OCI-LY1 (cell line): ENCODE data around the gene DDX31.

ENCODE experiments used
- H2AFZ ChIP-seq: fragments of 200-600 bp; sonication (generic), shearing (Covaris generic); 2 replicates; pipeline ENCODE4 v1.6.0; 2014; ENCODE audit warnings: antibody characterized with exemption, mild to moderate bottlenecking, low read length
- H3F3A ChIP-seq: fragments of 200-600 bp; sonication (generic), shearing (Covaris generic); 2 replicates; pipeline ENCODE4 v1.6.0; 2014; ENCODE audit warnings: mild to moderate bottlenecking, antibody characterized with exemption, low read length, moderate library complexity; ENCODE audit not compliant: insufficient read depth
- H3K27ac ChIP-seq: fragments of 200-600 bp; sonication (generic); 2 replicates; pipeline ENCODE4 v1.5.1; 2014; ENCODE audit warnings: low read length, mixed run types, mild to moderate bottlenecking, low read depth; ENCODE audit not compliant: poor library complexity, severe bottlenecking
- H3K27me3 ChIP-seq: fragments of 200-600 bp; sonication (generic); 2 replicates; pipeline ENCODE4 v1.6.0; 2014; ENCODE audit warnings: antibody characterized with exemption, mild to moderate bottlenecking, low read length, moderate library complexity; ENCODE audit not compliant: insufficient read depth
- H3K36me3 ChIP-seq: fragments of 200-600 bp; sonication (generic); 2 replicates; pipeline ENCODE4 v1.6.1; 2014; ENCODE audit warnings: mild to moderate bottlenecking, antibody characterized with exemption, low read length, moderate library complexity, mixed read lengths; ENCODE audit not compliant: insufficient read depth
- H3K4me1 ChIP-seq: fragments of 200-600 bp; sonication (generic); 2 replicates; pipeline ENCODE4 v1.5.1; 2014; ENCODE audit warnings: mild to moderate bottlenecking, low read length, moderate library complexity; ENCODE audit not compliant: insufficient read depth, severe bottlenecking
- H3K4me2 ChIP-seq: fragments of 200-600 bp; sonication (generic), shearing (Covaris generic); 2 replicates; pipeline ENCODE4 v1.6.1; 2014; ENCODE audit warnings: low read length
- H3K4me3 ChIP-seq: fragments of 200-600 bp; sonication (generic); 2 replicates; pipeline ENCODE4 v1.5.1; 2014; ENCODE audit warnings: low read length, low read depth, mild to moderate bottlenecking, mixed read lengths; ENCODE audit not compliant: poor library complexity, severe bottlenecking
- H3K79me2 ChIP-seq: fragments of 200-600 bp; shearing (Covaris generic); 2 replicates; pipeline ENCODE4 v1.6.1; 2016; ENCODE audit warnings: mixed run types, low read length, mixed read lengths; ENCODE audit not compliant: insufficient read depth
- H3K9ac ChIP-seq: fragments of 200-600 bp; sonication (generic), shearing (Covaris generic); 2 replicates; pipeline ENCODE4 v1.6.1; 2014; ENCODE audit warnings: mild to moderate bottlenecking, low read length, mixed read lengths
- H3K9me2 ChIP-seq: fragments of 200-600 bp; sonication (generic), shearing (Covaris generic); 2 replicates; pipeline ENCODE4 v1.6.1; 2014; ENCODE audit warnings: low read depth, mild to moderate bottlenecking, low read length, mixed read lengths
- H3K9me3 ChIP-seq: fragments of 200-600 bp; shearing (Covaris generic); 2 replicates; pipeline ENCODE4 v1.6.1; 2014; ENCODE audit warnings: low read length, mixed read lengths
- H4K20me1 ChIP-seq: fragments of 200-600 bp; sonication (generic), shearing (Covaris generic); 2 replicates; pipeline ENCODE4 v1.6.0; 2016; ENCODE audit warnings: mild to moderate bottlenecking, low read length; ENCODE audit not compliant: insufficient read depth
- EZH2 ChIP-seq: fragments of 200-600 bp; sonication (generic), shearing (Covaris generic); IDR thresholded peaks from 2 replicates; pipeline ENCODE4 v1.8.0; 2017; ENCODE audit warnings: borderline replicate concordance, mixed run types, mild to moderate bottlenecking, antibody characterized with exemption, low read length, moderate library complexity, mixed read lengths
- TF ChIP-seq, protein P1 (sequence below): fragments of 200-600 bp; sonication (generic), shearing (Covaris generic); IDR thresholded peaks from 2 replicates; pipeline ENCODE4 v1.5.1; 2017; ENCODE audit warnings: mild to moderate bottlenecking, antibody characterized with exemption, low read length, moderate library complexity, mixed read lengths

Gene DDX31

GRCh38 chr9:132597073-132597775 lies 72.6 kb downstream of the DDX31 start:
- no peaks in the 10 kb centered on the region for H4K20me1 ChIP-seq
- no peaks in the 10 kb centered on the region for H3K9me3 ChIP-seq
- peaks cover 58% of the 10 kb centered on the region for H3K36me3 ChIP-seq
- no peaks in the 10 kb centered on the region for H3K79me2 ChIP-seq
- no peak overlapping the region for H3K9ac ChIP-seq
- H3K27ac ChIP-seq: no peak overlapping the region
- no peaks in the 10 kb centered on the region for H3K27me3 ChIP-seq
- no peak for TF ChIP-seq EZH2
- TF ChIP-seq, protein P1, sequence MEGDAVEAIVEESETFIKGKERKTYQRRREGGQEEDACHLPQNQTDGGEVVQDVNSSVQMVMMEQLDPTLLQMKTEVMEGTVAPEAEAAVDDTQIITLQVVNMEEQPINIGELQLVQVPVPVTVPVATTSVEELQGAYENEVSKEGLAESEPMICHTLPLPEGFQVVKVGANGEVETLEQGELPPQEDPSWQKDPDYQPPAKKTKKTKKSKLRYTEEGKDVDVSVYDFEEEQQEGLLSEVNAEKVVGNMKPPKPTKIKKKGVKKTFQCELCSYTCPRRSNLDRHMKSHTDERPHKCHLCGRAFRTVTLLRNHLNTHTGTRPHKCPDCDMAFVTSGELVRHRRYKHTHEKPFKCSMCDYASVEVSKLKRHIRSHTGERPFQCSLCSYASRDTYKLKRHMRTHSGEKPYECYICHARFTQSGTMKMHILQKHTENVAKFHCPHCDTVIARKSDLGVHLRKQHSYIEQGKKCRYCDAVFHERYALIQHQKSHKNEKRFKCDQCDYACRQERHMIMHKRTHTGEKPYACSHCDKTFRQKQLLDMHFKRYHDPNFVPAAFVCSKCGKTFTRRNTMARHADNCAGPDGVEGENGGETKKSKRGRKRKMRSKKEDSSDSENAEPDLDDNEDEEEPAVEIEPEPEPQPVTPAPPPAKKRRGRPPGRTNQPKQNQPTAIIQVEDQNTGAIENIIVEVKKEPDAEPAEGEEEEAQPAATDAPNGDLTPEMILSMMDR: no peak
- H2AFZ ChIP-seq: no peak overlapping the region
- no peak overlapping the region for H3K4me2 ChIP-seq
- H3K4me3 ChIP-seq: no peak overlapping the region
- H3K9me2 ChIP-seq: no peaks in the 10 kb centered on the region
- no peaks in the 10 kb centered on the region for H3K4me1 ChIP-seq
- H3F3A ChIP-seq: no peaks in the 10 kb centered on the region

DNA sequence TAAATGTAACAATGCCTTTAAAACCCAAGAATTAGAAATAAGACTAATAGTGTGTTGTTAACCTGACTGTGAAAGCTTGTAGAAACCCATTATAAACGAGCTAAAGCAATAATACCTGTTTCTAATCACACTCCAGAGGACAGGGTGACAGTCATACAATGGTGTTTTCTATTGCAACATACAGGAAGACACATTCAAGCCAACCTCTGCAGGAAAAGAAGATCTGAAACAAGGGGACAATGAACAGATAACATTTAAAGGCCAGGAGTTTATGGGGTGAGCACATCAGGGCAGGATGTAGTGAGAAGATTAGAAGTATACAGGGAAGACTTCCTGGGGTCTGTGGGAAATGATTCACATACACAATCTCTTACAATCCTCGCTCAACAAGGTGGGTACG lies 73.6 kb downstream of the DDX31 start:
- Histone ChIP-seq H3F3A (no peaks in the 10 kb centered on the region), H3K27me3 (no peaks in the 10 kb centered on the region), H3K4me2 (no peak overlapping the region), H3K9me2 (no peaks in the 10 kb centered on the region), H3K4me1 (no peaks in the 10 kb centered on the region), H3K36me3 (peaks cover 56% of the 10 kb centered on the region), H3K27ac (no peak overlapping the region), H4K20me1 (no peaks in the 10 kb centered on the region), H2AFZ (no peak overlapping the region), H3K9me3 (no peaks in the 10 kb centered on the region), H3K9ac (no peak overlapping the region), H3K4me3 (no peak overlapping the region), H3K79me2 (no peaks in the 10 kb centered on the region)
- no peak for TF ChIP-seq EZH2
- TF ChIP-seq, protein P1: no peak

- Histone ChIP-seq H3K79me2 (no peaks in the 10 kb centered on the region), H3F3A (no peaks in the 10 kb centered on the region), H3K9ac (no peak overlapping the region), H3K27me3 (no peaks in the 10 kb centered on the region), H3K9me3 (no peaks in the 10 kb centered on the region), H4K20me1 (no peaks in the 10 kb centered on the region), H3K9me2 (no peaks in the 10 kb centered on the region), H3K27ac (no peak overlapping the region), H2AFZ (no peak overlapping the region), H3K36me3 (peaks cover 52% of the 10 kb centered on the region), H3K4me2 (no peak overlapping the region), H3K4me3 (no peak overlapping the region), H3K4me1 (no peaks in the 10 kb centered on the region)
- TF ChIP-seq, protein P1: no peak
- TF ChIP-seq EZH2: no peak
Observed at GRCh38 chr9:132595319-132595718, 74.5 kb downstream of the DDX31 start.
